ENCODE measurements around the gene CCL25. TPM values are rescaled to one million over a fixed set of nuclear protein-coding genes. Genes with fewer than 3 reads are reported as not detected.
"Not testable (repeated sequence)": the region's sequence is repeated elsewhere in the genome, so short reads cannot be mapped to it uniquely, and the experiment has no call there.

The CCL25 gene
- total RNA-seq, 1 experiment from 2014 or later, result not detected

DNA sequence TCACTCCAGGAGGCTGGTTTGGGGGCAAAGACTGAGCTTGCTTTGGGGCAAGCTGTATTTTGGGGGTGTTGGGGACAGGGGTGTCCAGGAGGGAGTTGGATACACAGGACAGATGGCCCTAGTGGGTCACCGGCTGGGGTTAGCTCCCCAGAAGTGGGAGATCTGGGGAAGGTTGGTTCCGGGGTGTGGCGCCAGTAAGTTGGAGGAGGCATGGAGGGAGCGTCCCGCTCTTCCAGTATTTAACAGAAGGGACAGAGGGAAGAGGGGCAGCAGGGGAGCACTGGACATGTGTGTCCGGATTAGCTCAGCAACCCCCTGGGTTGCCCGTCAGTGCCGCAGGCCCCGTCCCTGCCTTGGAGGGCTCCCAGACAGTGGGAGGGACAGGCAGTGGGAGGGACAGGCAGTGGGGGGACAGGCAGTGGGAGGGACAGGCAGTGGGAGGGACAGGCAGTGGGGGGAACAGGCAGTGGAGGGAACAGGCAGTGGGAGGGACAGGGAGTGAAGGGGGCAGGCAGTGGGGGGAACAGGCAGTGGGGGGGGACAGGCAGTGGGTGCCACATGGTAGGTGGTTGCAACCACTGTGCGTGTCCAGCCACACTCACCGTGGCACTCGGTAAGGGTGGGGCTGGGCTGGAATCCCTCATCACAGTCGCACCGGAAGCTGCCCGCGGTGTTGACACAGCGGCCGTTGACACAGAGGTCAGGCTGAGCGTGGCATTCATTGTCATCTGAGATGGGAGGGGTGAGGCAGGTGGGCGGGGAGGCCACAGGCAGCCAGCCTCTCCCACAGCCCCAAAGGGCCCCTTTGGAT, 33.2 kb downstream of the CCL25 start:
- DNase-seq (ENCODE audit: low spot score), result peak; percentile 33

DNA sequence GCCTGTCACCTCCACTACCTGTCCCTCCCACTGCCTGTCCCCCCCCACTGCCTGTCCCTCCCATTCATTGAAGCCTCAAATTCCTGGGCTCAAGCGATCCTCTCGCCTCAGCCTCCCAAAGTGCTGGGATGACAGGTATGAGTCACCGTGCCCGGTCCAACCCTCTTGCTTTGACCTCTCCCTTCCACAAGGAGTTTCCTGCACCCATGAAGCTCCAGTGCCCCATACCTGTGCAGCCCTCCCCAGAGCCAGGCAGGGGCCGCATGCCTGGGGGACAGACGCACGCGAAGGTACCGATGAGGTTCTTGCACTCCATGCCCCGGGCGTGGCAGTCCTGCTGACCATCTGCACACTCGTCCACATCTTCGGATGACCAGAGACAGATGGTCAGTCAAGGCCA, 34.3 kb downstream of the CCL25 start:
- DNase-seq (ENCODE audit: low spot score), result no peak

DNA sequence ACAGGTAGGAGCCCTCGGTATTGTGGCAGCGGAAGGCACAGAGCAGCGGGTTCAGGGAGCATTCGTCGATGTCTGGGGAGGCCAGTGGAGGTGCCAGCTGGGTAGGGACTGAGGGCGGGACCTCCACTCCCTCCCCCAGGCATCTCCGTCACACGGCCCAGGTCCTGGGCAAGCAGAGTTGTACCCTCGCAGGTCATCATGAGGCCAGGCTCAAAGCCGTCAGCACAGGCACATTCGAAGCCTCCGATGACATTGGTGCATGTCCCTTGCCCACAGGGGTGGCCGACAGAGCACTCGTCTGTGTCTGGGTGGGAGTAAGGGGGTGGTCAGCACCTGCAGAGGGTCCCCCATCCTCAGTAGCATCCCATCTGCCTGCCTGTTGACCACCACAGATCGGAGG, 35.3 kb downstream of the CCL25 start:
- no peak for DNase-seq (ENCODE audit: low spot score)

DNA sequence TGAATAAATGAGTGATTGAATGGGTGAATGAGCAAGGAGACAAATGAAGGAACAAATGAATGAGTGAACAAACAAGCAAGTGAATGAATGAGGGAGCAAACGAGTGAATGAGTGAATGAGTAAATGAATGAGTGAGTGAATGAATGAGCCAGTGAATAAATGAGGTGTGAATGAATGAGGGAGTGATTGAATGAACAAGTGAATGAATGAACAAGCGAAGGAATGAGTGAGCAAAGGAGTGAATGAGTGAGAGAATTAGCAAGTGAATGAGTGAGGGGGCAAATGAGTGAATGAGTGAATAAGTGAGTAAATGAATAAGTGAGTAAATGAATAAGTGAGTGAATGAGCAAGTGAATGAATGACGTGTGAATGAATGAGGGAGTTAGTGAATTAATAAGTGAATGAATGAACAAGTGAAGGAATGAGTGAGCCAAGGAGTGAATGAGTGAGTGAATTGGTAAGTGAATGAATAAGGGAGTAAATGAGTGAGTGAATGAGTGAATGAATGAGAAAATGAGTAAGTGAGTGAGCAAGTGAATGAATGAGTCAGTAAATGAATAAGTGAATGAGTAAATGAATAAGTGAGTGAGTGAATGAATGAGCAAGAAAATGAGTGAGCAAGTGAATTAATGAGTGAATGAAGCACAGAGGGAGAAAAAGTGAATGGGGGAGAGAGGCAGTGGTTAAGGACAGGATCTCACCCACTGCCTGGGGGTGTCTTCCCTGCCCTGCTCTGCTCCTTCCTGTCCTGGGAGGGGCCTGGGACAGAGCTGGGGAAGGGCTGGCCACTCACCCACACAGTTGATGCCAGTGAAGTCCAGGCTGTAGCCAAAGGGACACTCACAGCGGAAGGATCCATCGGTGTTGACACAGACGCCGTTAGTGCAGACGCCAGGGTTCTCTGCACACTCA, 36.4 kb downstream of the CCL25 start:
- DNase-seq (ENCODE audit: low spot score), result no peak

DNA sequence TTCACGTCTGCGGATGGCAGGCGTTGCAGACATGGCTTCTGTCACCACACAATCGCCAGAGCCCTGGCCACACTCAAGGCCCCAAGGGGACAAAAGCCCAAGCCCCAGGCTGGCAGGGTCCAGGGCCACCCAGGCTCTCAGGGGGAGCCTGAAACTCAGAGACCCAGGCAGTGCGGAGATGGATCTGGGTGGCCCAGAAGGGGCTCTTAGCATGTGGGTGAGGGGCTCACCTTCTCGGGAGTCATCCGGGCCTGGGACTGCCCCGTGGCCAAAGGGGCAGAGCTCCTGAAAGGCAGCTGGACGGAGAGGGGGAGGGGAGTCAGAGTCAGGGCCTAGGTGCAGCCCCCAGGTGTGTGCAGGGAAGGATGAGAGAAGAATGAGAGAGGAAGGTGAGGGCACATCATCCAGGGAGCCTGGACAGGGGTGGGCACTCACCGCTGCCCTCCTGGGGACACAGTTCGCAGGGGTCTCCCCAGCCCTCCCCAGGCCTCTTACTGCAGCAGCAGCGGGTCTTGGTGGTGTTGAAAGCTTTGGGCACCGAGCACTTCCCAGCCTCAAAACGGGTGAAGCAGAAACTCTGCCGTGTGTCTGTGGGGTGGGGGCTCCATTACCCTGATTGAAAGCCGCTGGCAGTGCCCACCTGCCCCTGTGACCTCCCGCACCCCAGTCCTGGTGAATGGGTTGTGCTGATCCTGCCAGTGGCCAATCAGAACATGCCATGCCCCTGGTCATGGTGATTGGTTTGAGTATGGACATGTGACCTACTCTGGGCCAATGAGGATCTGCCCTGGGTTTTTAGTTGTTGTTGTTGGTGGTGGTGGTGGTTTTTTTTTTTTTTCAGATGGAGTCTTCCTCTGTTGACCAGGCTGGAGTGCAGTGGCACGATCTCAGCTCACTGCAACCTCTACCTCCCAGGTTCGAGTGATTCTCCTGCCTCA, 37.4 kb downstream of the CCL25 start:
- no peak for DNase-seq (ENCODE audit: low spot score)

DNA sequence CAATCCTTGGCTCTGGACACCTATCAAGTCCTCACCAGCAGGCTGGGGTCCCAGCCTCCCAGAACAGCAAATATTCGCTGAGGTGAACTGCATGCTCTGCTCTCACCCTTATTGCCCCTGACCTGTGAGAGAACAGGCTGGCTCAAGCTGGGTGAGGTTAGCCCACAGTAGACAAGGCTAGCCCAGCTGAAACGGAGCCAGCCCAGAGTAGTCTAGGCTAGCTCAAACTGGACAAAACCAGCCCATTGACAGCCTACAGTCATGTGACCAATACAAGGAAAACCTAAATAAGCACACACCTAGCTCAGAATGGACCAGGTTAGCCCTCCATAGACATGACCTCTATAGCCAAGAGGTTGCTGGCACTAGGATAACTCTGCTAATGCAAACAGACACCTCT, 38.4 kb downstream of the CCL25 start:
- DNase-seq (ENCODE audit: low spot score), result no peak

DNA sequence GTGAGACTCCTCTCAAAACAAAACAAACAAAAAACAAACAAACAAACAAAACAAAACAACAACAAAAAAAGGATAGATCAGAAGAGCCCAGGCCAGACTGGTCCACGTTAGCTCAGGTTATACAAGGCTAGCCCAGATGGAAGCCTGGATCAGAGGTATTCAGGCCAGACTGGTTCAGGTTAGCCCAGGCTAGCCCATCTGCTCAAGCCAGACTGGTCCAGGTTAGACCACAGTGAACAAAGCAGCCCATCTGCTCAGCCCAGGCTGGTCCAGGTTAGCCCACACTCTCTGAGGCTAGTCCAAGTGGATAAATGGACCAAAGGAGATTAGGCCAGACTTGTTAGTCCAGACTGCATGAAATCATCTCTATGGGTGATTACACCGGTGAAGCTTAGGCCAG, 41.2 kb downstream of the CCL25 start:
- no peak for DNase-seq (ENCODE audit: low spot score)

DNA sequence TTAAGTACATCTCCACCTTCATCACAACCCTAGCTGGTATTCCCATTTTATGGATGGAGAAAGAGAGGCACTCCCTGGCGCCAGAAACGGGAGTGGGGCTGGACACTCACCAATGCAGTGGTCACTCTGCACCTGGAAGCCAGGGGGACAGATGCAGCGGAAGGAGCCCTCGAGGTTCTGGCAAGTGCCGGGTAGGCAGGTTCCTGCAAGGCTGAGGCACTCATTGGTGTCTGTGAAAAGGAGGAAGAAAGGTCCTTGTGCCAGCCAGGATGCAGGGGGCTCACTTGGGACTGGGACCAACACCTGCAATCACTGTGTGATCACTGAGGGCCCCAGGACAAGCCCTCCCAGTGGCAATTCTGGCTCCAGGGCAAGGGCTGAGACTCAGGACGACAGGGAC, 41.8 kb downstream of the CCL25 start:
- no peak for DNase-seq (ENCODE audit: low spot score)

DNA sequence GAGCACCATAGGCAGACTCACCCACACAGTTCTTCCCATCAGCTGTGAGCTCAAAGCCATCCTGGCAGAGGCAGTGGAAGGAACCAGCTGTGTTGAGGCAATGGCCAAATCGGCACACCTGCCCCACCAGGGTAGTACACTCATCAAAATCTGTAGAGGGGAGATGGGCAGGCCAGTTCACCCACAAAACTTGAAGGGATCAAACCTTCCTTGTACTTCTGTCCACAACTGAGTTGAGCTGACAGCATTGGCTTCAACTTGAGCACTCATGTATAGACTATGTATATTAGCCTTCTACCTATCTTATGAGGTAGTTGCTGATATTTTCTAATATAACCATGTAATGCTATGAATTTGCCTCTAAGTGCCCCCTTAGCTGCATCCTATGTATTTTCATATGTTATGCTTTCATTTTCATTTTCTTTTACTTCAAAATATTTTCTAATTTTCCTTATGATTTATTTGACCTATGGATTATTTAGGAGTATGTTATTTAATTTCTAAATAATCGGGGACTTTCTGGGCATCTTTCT, 42.9 kb downstream of the CCL25 start:
- no peak for DNase-seq (ENCODE audit: low spot score)

DNA sequence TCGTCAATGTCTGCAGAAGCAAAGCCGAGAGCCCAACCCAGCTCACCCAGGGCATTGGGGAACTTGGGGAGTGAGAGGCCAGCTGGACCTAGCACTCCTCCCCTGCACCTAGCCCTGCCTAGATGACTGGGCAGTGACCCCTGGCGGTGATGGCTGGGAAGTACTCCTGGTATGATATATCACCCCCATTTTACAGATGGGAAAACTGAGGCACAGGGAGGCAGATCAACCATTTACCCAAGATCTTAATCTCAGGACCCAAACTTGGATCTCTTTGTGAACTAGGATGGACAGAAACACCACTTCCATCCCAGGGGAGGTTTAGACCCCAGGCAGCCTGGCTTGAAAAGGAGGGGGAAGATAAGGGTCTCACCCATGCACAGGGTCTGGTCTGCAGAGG, 43.5 kb downstream of the CCL25 start:
- DNase-seq (ENCODE audit: low spot score), result no peak

DNA sequence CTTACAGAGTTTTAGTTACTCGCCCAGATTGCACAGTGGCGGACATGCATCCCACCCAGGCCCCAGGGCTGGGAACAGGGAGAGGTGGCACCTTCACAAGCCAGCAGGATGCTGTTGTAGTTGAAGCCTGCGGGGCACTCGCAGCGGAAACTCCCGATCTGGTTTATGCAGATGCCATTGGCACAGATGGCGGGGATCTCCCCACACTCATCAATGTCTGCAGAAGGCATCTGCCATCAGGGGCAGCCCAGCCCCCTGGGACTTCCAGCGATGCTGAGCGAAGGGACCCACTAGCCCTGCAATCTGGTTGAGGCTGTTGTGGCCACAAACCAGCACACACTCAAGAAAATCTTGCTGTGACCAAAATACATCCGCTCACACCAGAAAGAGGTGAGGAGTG, 44.6 kb downstream of the CCL25 start:
- DNase-seq (ENCODE audit: low spot score), result no peak

DNA sequence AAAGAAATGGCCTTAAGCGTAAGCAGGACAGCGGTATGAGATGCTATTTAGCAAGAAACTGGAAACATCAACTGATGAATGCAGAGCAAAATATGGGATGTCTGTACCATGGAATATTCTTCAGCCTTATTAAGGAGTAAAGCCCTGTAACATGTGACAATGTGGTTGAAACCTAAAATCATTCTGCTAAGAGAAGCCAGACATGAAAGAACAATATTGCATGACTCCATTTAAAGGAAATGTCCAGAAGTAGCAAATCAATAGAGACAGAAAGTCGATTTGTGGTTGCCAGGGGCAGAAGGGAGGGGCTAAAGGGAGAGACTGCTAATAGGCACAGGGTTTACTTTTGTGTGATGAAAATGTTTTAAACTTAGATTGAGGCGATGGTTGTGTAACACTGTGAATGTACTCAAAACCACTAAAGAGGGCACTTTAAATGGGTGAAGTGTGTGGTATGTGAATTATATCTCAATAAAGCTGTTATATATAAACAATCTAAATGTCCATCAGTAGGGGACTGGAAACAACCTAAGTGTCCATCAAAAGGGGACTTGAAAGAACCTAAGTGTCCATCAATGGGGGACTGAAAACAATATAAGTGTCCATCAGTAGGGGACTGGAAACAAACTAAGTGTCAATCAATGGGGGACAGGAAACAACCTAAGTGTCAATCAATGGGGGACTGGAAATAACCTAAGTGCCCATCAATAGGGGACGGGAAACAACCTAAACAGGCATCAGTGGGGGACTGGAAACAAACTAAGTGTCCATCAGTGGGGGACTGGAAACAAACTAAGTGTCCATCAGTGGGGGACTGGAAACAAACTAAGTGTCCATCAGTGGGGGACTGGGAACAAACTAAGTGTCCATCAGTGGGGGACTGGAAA, 45.4 kb downstream of the CCL25 start:
- no peak for DNase-seq (ENCODE audit: low spot score)

DNA sequence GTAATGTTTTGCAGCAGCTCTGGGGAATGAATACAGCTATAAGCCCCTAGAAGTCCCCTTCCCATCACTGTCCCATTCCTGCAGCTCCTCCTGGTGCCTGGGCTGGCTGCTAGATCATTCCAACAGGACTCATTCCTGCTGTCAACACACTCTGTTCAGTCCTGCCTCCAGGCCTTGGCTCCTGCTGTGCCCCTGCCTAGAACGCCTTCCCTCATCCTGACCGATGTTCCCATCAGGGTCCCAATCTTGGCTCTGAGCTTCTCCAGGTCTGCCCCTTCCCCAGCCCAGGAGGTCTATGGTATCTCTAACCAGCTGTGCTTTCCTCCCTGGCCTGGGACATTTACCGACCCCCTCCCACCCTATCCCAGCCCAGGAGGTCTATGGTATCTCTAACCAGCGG, 48.8 kb downstream of the CCL25 start:
- DNase-seq (ENCODE audit: low spot score), result no peak

DNA sequence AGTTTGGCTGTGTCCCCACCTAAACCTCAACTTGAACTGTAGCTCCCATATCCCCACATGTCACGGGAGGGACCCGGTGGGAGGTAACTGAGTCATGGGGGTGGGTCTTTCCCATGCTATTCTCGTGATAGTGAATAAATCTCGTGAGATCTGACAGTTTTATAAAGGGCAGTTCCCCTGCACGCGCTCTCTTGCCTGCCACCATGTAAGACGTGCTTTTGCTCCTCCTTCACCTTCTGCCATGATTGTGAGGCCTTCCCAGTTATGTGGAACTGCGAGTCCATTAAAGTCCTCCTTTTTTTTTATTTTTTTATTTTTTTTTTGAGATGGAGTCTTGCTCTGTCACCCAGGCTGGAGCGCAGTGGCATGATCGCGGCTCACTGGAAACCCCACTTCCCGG, 49.4 kb downstream of the CCL25 start:
- DNase-seq (ENCODE audit: low spot score), result not testable (repeated sequence)

DNA sequence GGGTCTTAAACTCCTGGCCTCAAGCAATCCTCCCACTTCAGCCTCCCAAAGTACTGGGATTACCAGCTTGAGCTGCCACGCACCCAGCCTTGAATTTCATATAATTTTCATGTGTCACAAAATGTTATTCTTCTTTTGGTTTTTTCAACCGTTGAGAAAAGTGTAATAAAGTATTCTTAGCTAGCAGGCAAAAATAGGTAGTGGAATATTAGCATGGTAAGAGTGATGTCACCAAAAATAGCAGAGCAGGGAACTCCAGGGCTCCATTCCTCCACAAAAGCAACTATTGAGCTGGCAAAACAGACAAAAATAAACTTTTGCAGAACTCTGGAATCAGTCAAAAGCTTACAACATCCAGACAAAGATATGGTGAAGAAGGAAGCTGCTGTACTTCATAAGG, 52.9 kb downstream of the CCL25 start:
- DNase-seq (ENCODE audit: low spot score), result no peak

DNA sequence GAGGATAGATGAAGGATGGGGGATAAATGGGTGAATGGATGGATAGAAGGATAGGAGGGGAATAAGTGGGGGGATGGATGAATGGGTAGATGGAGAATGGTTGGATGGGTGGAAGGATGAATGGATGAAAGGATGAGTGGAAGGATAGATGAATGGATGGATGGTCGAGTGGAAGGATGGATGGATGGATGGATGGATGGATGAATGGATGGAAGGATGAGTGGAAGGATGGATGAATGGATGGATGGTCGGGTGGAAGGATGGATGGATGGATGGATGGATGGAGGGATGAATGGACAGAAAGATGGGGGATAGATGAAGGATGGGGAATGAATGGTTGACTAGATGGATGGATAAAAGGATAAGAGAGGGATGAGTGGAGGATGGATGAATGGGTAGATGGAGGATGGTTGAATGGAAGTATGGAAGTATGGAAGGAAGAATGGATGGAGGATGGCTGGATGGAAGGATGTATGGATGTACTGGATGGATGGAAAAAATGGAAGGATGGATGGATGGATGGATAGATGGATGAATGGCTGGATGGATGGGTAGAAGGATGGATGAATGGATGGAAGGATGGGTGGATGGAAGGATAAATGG, 54.8 kb downstream of the CCL25 start:
- no peak for DNase-seq (ENCODE audit: low spot score)

DNA sequence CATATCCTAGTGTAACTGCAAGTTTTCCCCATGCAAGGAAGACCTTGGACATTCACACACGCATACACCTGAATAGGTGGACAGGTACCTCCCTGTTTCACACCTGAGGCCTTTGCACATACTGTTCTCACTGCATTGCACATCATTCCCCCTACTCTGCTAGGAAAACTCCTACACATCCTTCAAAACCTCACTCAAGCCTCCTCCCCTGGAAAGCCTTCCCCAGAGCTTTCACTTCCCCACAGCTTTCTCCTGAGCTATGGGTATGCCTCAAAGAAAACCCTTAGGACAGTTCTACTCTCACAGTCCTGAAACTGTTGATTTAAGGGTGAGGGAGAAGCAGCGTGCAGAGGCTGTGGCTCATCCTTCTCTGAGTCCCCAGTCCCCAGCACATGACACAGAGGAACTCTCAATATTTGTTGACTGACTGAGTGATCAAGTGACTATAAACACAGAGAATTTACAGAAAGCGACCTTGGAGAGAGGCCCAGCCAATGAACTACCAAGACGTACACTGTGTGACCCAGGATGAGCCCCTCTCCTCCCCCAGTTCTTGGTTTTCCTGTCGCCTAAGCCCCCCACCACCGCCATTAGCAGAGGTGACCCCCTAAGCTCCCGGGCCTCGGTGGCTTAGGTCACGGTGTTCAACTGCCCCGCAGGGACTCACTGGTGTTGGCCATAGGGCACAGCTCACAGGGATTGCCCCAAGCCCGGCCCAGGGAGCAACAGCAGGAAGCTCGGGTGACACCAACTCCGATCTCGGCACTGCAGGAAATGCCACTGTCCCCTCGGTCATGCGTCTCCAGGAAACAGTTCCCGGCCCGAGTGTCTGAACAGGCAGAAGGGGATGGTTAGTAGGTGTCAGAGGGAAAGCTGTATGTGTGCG, 56.2 kb downstream of the CCL25 start:
- no peak for DNase-seq (ENCODE audit: low spot score)

DNA sequence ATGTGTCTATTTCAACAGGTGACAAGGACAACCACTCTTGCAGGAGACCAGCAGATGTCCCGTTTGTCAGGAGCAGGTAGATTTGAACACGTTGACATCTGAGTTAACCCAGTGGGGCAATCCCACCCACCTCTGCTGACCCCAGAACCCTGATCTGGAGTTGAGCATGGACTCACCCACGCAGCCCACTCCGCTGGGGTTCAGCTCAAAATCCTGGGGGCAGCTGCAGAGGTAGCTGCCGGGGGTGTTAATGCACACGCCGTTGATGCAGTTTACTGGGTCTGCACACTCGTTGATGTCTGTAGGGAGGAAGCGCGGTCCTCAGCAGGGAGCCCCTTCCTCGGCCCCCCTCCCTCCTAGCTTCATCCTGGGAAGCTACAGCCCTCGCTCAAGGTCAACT, 56.9 kb downstream of the CCL25 start:
- no peak for DNase-seq (ENCODE audit: low spot score)
